Activated T-cell treated with anti-CD3 and anti-CD28 coated beads, Interleukin-2, amount 50 U/mL, for 1 hour (primary cell): ENCODE measurements around the gene MR1.

Source experiments
- DNase-seq: peaks from one replicate; pipeline ENCODE4 v3.0.0-alpha.2; 2020

The MR1 gene

GRCh38 chr1:181073638-181074037 lies 39.9 kb downstream of the MR1 start:
- DNase-seq: no peak

GRCh38 chr1:181075766-181076350 lies 42.1 kb downstream of the MR1 start:
- no peak for DNase-seq

GRCh38 chr1:181076852-181077251 lies 43.1 kb downstream of the MR1 start:
- no peak for DNase-seq

DNA sequence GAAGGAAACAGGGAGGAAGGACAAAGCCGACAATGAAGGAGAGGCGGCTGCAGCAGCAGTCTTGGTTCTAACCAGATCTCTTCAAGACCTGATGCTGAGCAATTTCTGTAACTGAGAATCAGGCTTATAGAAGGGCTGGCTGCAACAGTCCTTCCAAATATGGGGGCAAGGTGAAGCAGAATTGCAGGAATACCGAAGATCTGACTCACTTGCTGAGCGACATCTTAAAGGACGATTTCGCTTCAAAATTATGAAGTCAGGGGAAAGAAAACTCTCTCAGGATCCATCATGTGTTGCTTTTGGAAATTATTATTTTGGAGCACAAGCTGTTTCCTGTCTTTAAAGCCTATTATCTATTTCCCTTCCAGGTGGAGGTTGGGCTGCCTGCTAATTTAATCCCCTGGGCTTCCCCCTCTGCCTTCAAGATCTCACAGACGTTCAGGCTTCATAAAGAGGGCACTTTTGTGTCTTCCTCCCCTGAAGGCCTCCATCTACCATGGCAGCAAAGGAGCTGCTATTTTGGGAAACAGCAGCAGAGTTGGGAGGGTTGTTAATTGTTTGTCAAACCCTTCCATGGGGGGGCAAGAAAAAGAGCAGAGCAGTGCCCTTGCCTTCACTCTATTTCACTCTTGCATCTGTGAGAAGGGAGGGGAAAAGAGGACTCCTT lies 43.9 kb downstream of the MR1 start:
- no peak for DNase-seq

GRCh38 chr1:181079382-181079781 lies 45.6 kb downstream of the MR1 start:
- DNase-seq: no peak

DNA sequence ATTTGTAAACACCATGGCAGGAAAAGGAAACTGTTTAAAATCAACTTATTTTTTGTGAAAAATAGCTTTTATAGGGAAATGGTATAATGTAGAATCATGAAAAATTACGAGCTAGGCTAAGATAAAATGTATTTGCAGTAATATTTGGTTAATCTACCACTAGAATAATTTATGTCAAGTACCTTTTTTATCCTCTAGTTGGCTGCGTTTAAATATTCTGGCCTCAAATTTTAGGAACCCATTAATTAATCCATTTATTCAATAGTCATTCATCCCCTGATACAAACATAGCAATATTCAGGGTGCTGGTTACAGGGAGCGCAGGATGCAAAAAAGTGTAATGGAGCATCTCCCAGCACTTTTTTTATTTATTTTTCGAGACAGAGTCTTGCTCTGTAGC lies 46.1 kb downstream of the MR1 start:
- DNase-seq: no peak

- DNase-seq: no peak
These were observed 46.8 kb downstream of the MR1 start for GRCh38 chr1:181080556-181080955.

DNA sequence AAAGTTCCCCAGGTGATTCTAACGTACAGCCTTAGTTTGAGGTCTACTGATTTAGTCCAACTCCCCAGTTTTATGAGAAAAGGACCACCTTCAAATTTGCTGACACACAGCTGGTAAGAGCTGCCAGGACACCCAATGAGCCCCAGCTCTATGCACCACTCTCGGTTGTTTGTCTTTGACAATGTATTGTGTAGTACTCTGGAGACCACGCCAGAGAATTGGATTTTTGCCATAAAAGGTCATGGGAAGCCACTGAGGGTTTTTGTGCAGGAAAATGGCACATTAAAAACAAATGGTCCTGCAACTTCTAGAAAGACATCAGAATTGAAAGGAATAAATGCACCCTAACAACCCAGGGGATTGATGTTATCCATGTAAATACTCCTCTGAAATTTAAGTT lies 47.6 kb downstream of the MR1 start:
- no peak for DNase-seq

- DNase-seq: peak; percentile 57
These were observed 50.2 kb downstream of the MR1 start for GRCh38 chr1:181083842-181084605.

DNA sequence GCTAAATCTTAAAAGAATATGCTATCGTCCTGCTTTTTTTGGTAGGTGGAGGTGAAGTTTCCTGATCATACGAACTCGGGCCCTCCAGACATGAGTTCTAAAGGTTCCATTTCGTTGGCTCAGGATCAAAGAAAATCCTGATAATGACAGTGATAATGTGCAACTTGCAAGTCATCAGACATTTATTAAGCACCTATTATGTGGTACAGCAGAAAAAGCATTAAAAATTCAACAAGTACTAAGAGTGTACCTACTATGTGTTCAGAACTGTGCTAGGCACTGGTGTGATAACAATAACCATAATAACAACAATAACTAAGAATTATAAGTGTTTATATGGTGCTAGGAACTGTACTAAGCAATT lies 50.8 kb downstream of the MR1 start:
- DNase-seq: no peak

GRCh38 chr1:181086091-181086490 lies 52.3 kb downstream of the MR1 start:
- no peak for DNase-seq

DNA sequence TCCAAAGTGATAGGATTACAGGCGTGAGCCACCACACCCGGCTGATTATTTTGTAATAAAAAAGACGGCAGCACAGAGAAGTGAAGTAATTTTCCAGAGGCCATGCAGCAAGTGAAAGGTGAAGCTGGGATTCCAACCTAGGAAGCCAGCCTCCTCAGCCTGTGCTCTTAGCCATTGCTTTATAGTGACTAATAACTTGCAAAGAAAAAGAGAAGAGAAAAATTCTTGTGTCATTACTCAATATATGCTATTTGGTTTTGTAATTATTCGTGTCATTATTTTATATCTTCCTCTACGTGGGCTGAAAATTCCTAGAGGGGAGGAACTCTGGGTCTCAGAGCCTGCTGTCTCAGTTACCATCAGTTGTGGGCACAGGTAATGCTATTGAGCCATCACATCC lies 53.1 kb downstream of the MR1 start:
- DNase-seq: no peak

GRCh38 chr1:181087400-181087901 lies 53.7 kb downstream of the MR1 start:
- no peak for DNase-seq

DNA sequence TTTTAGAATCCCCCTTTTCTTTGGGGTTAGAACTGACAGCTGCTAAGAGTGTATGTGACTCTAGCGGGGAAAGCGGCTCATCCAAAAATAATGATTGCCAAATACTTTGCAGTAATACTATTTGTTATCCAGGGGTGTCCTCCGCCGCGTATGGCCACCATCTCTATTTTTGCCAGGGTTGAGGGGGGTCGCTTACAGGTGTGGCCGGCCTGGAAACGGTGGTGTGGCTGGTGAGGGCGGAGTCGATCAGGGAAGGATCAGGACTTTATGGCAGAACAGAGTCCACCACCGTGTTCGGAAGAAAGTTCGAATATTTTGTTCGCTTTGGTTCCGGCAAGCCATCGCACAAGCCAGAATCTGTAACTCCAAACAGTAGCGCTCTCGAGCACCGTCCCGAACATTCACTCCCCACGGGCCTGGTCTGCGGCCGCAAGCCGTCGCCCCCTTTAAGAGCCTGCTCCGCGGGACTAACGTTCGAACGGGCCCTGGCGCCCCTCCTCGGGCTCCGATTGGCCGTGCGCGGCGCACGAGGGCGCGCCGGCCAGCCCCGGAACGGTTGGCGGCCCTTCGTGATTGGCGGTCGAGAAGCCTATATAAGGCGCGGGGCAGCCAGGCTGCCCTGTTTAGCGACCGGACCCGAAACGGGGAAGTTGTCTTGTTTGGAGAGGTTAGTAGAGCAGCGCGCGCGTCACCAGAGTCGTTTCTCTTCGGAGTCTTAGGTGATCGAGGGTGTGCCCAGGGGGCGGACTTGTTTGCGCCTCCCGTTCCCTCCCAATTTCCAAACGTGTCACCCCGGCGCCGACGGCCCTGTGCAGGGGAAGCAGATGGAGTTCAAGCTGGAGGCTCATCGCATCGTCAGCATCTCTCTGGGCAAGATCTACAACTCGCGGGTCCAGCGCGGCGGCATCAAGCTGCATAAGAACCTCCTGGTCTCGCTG lies 54.6 kb downstream of the MR1 start, which contains the start of gene IER5:
Gene IER5, plus strand, starts transcription at position 622 of the 938 bp plus-strand sequence. Its CDS starts 203 bp downstream, at position 825.
- peak; percentile 95 for DNase-seq

- peak; percentile 63 for DNase-seq
These were observed 55.4 kb downstream of the MR1 start for GRCh38 chr1:181089017-181089675.

GRCh38 chr1:181089676-181090544 lies 56.1 kb downstream of the MR1 start:
- DNase-seq: peak; percentile 77

DNA sequence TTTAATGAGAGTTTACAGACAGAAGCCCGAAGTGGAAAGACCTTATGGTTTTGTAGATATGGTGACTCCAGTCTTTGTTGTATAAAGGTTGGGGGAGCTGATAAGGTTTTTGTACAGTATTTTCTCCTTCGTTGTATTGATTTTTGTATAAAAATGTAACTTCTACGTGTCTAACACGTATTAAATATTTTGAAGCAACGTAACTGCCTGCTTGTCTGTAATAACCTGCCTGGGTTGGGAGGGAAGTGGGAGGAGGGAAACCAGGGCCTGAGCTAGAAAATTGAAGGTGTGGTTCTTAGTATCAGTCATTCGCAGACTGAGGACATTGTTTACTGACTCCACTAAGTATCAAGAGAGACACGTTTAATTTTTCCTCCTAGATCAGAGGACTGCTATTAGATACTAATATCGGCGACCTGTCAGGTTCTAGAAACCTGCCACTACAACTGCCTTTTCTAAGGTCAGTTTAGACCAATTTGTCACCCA lies 56.9 kb downstream of the MR1 start:
- DNase-seq: no peak

- no peak for DNase-seq
These were observed 57.7 kb downstream of the MR1 start for GRCh38 chr1:181091309-181092040.

GRCh38 chr1:181092056-181092455 lies 58.3 kb downstream of the MR1 start:
- DNase-seq: no peak

GRCh38 chr1:181092883-181093458 lies 59.2 kb downstream of the MR1 start:
- no peak for DNase-seq
